ENCODE results near the gene RAD21L1. TPM values are rescaled to one million over a fixed set of nuclear protein-coding genes. Genes with fewer than 3 reads are reported as not detected.
"Not testable (repeated sequence)": the region's sequence is repeated elsewhere in the genome, so short reads cannot be mapped to it uniquely, and the experiment has no call there.

Gene RAD21L1
- polyA plus RNA-seq, 3 donors = not detected

DNA sequence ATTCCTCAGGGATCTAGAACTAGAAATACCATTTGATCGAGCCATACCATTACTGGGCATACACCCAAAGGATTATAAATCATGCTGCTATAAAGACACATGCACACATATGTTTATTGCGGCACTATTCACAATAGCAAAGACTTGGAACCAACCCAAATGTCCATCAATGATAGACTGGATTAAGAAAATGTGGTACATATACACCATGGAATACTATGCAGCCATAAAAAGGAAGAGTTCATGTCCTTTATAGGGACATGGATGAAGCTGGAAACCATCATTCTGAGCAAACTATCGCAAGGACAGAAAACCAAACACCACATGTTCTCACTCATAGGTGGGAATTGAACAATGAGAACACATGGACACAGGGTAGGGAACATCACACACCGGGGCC, 3.1 kb upstream of the RAD21L1 start:
- H3K79me2 ChIP-seq (ENCODE audit: insufficient read depth, low read length); H3K27ac Mint-ChIP-seq; H3K4me3 ChIP-seq (replicated peaks in 1 of 3; ENCODE audit: low read depth in 2 of 3, low read length in 3 of 3); H3K36me3 Mint-ChIP-seq; H3K9me3 ChIP-seq (replicated peaks in 1 of 2; ENCODE audit: control insufficient read depth in 1 of 2, insufficient read depth in 1 of 2, low read length in 2 of 2); H3K27ac ChIP-seq (ENCODE audit: low read depth in 1 of 2, low read length in 2 of 2); H4K20me1 ChIP-seq (ENCODE audit: insufficient read depth, low read length); H2AFZ ChIP-seq (ENCODE audit: insufficient read depth, low read depth, low read length, poor library complexity, severe bottlenecking); H3K36me3 ChIP-seq (replicated peaks in 1 of 2; ENCODE audit: control insufficient read depth in 1 of 2, insufficient read depth in 2 of 2, low read length in 2 of 2); H3K4me2 ChIP-seq (replicated peaks; ENCODE audit: extremely low read depth, low read length, poor library complexity, severe bottlenecking); intact Hi-C loops (cut with micrococcal nuclease); H3K9ac ChIP-seq (ENCODE audit: insufficient read depth, low read length, poor library complexity, severe bottlenecking); H3K4me3 Mint-ChIP-seq; DNase-seq: not testable (repeated sequence)
- Mint-ChIP-seq H3K9me3 (peaks cover 3 to 36% (median 15%) of the 10 kb centered on the region in 7 donors), H3K27me3 (ENCODE audit: low read depth in 3 of 3) (peaks cover 25 to 50% (median 29%) of the 10 kb centered on the region in 3 donors), H3K4me1 (peaks cover 16% of the 10 kb centered on the region)
- WGBS (ENCODE audit: insufficient coverage) = no CpG with 5 or more reads among the region's 4 CpGs
- H3K4me1 ChIP-seq (ENCODE audit: control insufficient read depth in 1 of 2, insufficient read depth in 2 of 2, low read length in 2 of 2) = peaks cover 14 to 17% of the 10 kb centered on the region in 2 donors
- H3K27me3 ChIP-seq (ENCODE audit: control insufficient read depth in 2 of 2, insufficient read depth in 2 of 2, low read length in 2 of 2) = peaks cover 15 to 28% of the 10 kb centered on the region in 2 donors

DNA sequence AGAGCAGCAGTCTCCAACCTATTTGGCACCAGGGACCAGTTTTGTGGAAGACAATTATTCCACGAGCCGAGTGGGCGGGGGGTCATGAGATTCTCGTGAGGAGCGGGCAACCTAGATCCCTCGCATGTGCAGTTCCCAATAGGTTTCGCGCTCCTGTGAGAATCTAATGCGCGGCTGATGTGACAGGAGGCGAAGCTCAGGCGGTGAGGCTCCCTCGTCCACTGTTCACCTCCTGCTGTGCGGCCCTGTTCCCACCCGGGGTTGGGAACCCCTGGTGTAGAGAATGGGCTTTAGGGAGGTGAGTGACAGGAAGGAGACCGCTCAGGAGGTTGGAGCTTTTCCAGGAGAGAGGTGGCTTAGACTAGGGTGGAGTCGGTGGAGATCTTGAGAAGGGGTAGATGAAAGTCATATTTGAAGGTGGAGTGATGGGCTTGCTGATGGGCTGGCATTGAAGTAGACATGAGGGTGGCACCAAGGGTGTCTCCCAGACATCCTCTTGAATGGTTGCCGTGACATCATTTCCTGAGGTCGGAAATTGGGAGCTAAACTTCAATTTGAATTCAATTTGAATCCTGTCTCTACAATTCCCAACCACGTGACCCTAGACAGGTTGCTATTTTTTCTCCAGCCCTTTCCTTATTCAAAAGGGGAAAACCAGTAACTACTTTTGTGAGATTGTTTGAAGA, 1.5 kb upstream of the RAD21L1 start:
- Histone ChIP-seq H2AFZ (ENCODE audit: insufficient read depth, low read depth, low read length, poor library complexity, severe bottlenecking) (no peak overlapping the region), H3K9me3 (replicated peaks in 1 of 2; ENCODE audit: control insufficient read depth in 1 of 2, insufficient read depth in 1 of 2, low read length in 2 of 2) (no peaks in the 10 kb centered on the region), H3K79me2 (ENCODE audit: insufficient read depth, low read length) (no peaks in the 10 kb centered on the region), H3K9ac (ENCODE audit: insufficient read depth, low read length, poor library complexity, severe bottlenecking) (no peak overlapping the region), H3K27me3 (ENCODE audit: control insufficient read depth in 2 of 2, insufficient read depth in 2 of 2, low read length in 2 of 2) (peaks cover 31 to 43% of the 10 kb centered on the region in 2 donors), H3K4me1 (ENCODE audit: control insufficient read depth in 1 of 2, insufficient read depth in 2 of 2, low read length in 2 of 2) (peaks cover 14 to 17% of the 10 kb centered on the region in 2 donors), H3K36me3 (replicated peaks in 1 of 2; ENCODE audit: control insufficient read depth in 1 of 2, insufficient read depth in 2 of 2, low read length in 2 of 2) (no peaks in the 10 kb centered on the region), H3K4me3 (replicated peaks in 1 of 3; ENCODE audit: low read depth in 2 of 3, low read length in 3 of 3) (no peak overlapping the region), H3K4me2 (replicated peaks; ENCODE audit: extremely low read depth, low read length, poor library complexity, severe bottlenecking) (no peak overlapping the region), H3K27ac (ENCODE audit: low read depth in 1 of 2, low read length in 2 of 2) (no peak overlapping the region), H4K20me1 (ENCODE audit: insufficient read depth, low read length) (no peaks in the 10 kb centered on the region)
- whole genome bisulfite sequencing (ENCODE audit: insufficient coverage) = 95% methylated on average over 16 of the region's 20 CpGs
- TF ChIP-seq, protein P1, sequence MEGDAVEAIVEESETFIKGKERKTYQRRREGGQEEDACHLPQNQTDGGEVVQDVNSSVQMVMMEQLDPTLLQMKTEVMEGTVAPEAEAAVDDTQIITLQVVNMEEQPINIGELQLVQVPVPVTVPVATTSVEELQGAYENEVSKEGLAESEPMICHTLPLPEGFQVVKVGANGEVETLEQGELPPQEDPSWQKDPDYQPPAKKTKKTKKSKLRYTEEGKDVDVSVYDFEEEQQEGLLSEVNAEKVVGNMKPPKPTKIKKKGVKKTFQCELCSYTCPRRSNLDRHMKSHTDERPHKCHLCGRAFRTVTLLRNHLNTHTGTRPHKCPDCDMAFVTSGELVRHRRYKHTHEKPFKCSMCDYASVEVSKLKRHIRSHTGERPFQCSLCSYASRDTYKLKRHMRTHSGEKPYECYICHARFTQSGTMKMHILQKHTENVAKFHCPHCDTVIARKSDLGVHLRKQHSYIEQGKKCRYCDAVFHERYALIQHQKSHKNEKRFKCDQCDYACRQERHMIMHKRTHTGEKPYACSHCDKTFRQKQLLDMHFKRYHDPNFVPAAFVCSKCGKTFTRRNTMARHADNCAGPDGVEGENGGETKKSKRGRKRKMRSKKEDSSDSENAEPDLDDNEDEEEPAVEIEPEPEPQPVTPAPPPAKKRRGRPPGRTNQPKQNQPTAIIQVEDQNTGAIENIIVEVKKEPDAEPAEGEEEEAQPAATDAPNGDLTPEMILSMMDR (IDR thresholded peaks at IDR 0.05) = no peak
- Mint-ChIP-seq H3K36me3 (peaks cover 0 to 2% of the 10 kb centered on the region in 2 donors), H3K9me3 (peaks cover 3 to 36% (median 15%) of the 10 kb centered on the region in 7 donors), H3K4me1 (peaks cover 16% of the 10 kb centered on the region), H3K4me3 (peak overlapping the region in 1 of 2 donors; percentile 53), H3K27ac (no peak overlapping the region), H3K27me3 (ENCODE audit: low read depth in 3 of 3) (peaks cover 32 to 55% (median 35%) of the 10 kb centered on the region in 3 donors)
- intact Hi-C loops (cut with micrococcal nuclease) = no loop called here
- no peak for DNase-seq
